ENCODE results near the gene NT5DC2.

Gene NT5DC2

DNA sequence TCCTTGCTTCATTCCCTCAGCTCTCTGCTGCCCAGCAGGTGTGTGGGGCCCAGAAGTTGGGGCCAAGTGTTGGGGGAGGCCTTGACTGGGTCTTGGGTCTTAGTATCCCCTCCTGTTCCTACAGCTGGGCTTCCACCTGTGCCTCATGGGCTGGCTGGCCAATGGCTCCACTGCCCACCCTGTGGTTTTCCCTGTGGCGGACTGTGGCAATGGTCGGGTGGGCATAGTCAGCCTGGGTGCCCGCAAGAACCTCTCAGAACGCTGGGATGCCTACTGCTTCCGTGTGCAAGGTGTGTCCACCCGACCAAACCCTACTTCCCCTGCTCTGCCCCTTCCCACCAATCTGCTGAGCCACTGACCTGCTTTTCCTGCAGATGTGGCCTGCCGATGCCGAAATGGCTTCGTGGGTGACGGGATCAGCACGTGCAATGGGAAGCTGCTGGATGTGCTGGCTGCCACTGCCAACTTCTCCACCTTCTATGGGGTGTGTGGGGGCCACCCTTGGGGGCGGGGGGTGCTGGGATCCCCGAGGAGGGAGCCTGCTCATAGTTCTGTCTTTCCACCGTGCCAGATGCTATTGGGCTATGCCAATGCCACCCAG, 10.9 kb downstream of the NT5DC2 start:
- no peaks in the 10 kb centered on the region for H3K9me3 Mint-ChIP-seq (ENCODE audit: low read depth)
- H3K4me3 Mint-ChIP-seq, result no peak overlapping the region
- no peaks in the 10 kb centered on the region for H3K4me1 Mint-ChIP-seq (ENCODE audit: low read depth)
- no peaks in the 10 kb centered on the region for H3K27me3 Mint-ChIP-seq
- no peak overlapping the region for H3K27ac Mint-ChIP-seq
- H3K36me3 Mint-ChIP-seq, result no peaks in the 10 kb centered on the region

DNA sequence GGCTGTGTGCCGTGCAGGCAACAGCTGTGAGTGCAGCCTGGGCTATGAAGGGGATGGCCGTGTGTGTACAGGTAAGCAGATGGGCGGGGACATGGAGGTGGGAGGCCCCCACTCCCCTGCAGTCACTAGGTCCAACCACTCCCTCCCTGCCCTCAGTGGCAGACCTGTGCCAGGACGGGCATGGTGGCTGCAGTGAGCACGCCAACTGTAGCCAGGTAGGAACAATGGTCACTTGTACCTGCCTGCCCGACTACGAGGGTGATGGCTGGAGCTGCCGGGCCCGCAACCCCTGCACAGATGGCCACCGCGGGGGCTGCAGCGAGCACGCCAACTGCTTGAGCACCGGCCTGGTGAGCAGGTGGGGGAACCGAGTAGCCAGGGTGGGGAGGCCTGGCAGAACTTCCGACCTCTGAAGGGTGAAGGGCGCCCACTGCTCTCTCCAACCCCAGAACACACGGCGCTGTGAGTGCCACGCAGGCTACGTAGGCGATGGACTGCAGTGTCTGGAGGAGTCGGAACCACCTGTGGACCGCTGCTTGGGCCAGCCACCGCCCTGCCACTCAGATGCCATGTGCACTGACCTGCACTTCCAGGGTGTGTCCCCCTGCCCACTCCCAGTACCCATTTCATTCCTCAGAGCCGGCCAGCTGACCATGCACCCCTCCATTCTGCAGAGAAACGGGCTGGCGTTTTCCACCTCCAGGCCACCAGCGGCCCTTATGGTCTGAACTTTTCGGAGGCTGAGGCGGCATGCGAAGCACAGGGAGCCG, 11.6 kb downstream of the NT5DC2 start:
- no peak overlapping the region for H3K27ac Mint-ChIP-seq
- no peaks in the 10 kb centered on the region for H3K36me3 Mint-ChIP-seq
- H3K9me3 Mint-ChIP-seq (ENCODE audit: low read depth), result no peaks in the 10 kb centered on the region
- no peak overlapping the region for H3K4me3 Mint-ChIP-seq
- no peaks in the 10 kb centered on the region for H3K27me3 Mint-ChIP-seq
- no peaks in the 10 kb centered on the region for H3K4me1 Mint-ChIP-seq (ENCODE audit: low read depth)

DNA sequence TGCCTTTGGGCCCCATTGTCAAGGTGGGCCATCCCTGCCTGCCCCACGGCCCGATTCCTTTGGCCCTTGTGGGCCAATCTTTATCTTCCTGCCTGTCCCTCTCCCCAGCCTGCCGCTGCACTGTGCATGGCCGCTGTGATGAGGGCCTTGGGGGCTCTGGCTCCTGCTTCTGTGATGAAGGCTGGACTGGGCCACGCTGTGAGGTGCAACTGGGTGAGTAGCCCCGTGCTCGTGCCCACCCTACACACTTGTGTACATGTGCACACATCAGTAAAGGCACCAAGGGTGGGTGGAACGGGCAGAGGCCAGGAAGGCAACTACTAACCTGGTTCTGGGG, 12.2 kb downstream of the NT5DC2 start:
- no peaks in the 10 kb centered on the region for H3K9me3 Mint-ChIP-seq (ENCODE audit: low read depth)
- H3K4me1 Mint-ChIP-seq (ENCODE audit: low read depth), result no peaks in the 10 kb centered on the region
- H3K27ac Mint-ChIP-seq, result no peak overlapping the region
- H3K36me3 Mint-ChIP-seq, result no peaks in the 10 kb centered on the region
- H3K4me3 Mint-ChIP-seq, result no peak overlapping the region
- no peaks in the 10 kb centered on the region for H3K27me3 Mint-ChIP-seq

DNA sequence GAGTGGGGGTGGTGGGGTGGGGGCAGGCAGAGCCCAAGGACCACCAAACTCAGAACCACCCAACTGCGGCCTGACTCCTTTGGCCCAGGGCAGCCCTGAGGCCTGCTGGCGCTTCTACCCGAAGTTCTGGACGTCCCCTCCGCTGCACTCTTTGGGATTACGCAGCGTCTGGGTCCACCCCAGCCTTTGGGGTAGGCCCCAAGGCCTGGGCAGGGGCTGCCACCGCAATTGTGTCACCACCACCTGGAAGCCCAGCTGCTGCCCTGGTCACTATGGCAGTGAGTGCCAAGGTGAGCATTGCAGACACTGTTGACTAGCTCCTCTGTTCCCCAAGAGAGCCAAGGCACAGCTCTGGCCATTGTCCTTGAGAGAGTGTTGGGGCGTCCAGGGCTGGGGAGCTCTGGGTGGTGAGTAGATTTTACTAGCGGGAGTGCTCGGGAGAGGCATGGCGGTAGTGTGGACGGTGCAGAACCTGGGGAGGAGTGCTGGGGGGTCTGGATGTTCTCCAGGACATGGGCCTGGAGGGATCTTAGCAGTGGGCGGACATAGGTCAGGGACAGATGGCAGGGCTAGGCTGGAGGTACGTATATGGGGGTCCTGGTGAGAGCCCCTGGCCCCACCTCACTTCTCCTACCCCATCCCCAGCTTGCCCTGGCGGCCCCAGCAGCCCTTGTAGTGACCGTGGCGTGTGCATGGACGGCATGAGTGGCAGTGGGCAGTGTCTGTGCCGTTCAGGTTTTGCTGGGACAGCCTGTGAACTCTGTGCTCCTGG, 12.8 kb downstream of the NT5DC2 start:
- H3K36me3 Mint-ChIP-seq, result no peaks in the 10 kb centered on the region
- no peaks in the 10 kb centered on the region for H3K4me1 Mint-ChIP-seq (ENCODE audit: low read depth)
- no peak overlapping the region for H3K27ac Mint-ChIP-seq
- H3K4me3 Mint-ChIP-seq, result no peak overlapping the region
- H3K9me3 Mint-ChIP-seq (ENCODE audit: low read depth), result no peaks in the 10 kb centered on the region
- no peaks in the 10 kb centered on the region for H3K27me3 Mint-ChIP-seq

DNA sequence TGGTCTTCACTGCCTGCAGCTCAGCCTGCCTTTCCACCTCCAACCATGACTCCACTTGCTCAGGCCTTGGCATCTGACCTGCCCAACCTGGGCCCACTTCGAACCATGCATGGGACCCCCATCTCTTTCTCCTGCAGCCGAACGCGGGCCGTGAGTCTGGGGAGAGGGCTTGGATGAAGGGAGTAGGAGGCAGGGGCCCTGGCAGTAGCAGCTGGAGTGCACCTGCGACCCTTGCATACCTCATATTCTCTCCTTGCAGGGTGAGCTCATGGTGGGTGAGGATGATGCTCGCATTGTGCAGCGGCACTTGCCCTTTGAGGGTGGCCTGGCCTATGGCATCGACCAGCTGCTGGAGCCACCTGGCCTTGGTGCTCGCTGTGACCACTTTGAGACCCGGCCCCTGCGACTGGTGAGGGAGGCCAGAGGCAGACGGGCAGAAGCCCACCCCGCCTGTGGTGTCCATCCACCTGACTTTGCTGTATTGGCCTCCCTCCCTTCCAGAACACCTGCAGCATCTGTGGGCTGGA, 13.5 kb downstream of the NT5DC2 start:
- Mint-ChIP-seq H3K4me1 (ENCODE audit: low read depth) (no peaks in the 10 kb centered on the region), H3K9me3 (ENCODE audit: low read depth) (no peaks in the 10 kb centered on the region), H3K27me3 (no peaks in the 10 kb centered on the region), H3K36me3 (no peaks in the 10 kb centered on the region), H3K4me3 (no peak overlapping the region), H3K27ac (no peak overlapping the region)

DNA sequence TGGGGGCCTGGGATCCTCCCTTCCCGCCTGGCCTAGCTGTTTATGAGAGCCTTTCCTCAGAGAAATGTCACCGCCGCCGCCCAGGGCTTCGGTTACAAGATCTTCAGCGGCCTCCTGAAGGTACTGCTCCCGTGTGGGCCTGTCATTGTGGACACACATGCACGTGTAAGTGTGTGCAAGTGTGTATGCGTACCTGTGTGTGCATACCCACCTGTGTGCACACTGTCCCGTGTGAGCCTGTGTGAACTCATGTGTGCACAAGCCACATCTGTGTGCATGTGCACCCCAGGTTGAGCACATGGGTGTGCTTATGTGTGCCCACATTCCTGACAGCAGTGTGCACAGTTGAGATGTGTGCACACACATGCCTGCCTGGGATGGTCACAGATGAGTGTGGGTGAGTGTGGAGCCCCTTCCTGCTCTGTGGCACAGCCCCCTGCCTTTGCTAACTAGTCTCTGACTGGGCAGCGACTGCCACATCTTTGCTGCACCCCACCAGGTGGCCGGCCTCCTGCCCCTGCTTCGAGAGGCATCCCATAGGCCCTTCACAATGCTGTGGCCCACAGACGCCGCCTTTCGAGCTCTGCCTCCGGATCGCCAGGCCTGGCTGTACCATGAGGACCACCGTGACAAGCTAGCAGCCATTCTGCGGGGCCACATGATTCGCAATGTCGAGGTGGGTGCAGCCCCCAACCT, 14.1 kb downstream of the NT5DC2 start:
- Mint-ChIP-seq H3K9me3 (ENCODE audit: low read depth) (no peaks in the 10 kb centered on the region), H3K36me3 (no peaks in the 10 kb centered on the region), H3K4me1 (ENCODE audit: low read depth) (no peaks in the 10 kb centered on the region), H3K27ac (no peak overlapping the region), H3K4me3 (no peak overlapping the region), H3K27me3 (no peaks in the 10 kb centered on the region)

DNA sequence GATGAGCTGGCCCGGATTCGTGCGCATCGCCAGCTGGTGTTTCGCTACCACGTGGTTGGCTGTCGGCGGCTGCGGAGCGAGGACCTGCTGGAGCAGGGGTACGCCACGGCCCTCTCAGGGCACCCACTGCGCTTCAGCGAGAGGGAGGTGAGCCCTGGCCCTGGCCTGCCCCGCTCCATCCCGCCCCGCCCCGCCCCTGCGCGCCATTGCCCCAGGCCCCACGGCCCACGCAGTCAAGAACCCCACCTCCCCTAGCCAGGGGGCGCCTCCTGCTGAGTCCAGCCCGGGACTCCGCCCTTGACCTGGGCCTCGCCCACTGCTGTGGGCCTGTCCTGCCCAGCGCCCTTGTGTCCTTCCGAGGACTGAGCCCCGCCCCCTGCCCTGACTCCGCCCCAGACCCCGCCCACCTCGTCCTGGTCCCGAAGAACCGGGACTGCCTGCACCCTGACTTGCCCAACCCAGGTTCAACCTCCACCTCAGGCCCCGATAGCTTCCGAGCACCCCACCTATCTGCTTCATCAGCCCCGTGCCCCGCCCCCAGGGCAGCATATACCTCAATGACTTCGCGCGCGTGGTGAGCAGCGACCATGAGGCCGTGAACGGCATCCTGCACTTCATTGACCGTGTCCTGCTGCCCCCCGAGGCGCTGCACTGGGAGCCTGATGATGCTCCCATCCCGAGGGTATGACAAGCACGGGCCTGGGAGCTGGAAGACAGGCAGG, 14.8 kb downstream of the NT5DC2 start:
- Mint-ChIP-seq H3K4me3 (no peak overlapping the region), H3K27me3 (no peaks in the 10 kb centered on the region), H3K36me3 (no peaks in the 10 kb centered on the region), H3K27ac (no peak overlapping the region), H3K4me1 (ENCODE audit: low read depth) (no peaks in the 10 kb centered on the region), H3K9me3 (ENCODE audit: low read depth) (no peaks in the 10 kb centered on the region)

DNA sequence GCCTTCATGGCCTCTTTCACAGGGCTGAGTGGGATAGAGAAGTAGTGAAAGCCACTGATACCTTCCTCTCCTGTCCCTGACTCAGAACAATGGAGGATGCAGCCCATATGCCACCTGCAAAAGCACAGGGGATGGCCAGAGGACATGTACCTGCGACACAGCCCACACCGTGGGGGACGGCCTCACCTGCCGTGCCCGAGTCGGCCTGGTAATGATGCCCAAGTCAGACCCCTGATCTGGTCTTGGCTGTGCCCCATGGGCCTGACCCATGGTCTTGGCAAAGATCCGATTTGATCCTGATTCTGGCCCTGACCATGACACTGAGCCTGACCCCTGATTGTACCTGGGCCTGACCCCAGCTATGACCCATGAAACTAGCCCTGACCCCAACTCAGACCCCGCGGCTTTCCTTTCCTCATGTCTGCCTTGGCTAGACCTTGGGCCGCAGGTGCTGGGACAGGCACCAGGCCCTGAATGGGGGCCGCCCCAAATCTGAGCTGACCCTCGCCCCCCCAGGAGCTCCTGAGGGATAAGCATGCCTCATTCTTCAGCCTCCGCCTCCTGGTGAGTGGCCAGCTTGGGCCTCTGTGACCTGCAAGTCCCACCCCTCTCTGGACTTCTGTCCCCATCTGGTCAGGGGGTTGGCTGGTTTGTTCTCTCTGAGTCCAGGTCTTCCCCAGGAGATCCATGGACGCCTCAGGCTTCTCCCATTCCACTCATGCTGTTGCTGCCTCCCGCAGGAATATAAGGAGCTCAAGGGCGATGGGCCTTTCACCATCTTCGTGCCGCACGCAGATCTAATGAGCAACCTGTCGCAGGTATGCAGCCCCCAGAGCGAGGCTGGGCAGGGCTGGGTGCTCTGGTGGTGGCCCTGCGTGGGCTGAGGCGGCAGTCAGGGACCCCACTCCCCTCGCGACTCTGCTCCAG, 15.6 kb downstream of the NT5DC2 start:
- no peak overlapping the region for H3K4me3 Mint-ChIP-seq

DNA sequence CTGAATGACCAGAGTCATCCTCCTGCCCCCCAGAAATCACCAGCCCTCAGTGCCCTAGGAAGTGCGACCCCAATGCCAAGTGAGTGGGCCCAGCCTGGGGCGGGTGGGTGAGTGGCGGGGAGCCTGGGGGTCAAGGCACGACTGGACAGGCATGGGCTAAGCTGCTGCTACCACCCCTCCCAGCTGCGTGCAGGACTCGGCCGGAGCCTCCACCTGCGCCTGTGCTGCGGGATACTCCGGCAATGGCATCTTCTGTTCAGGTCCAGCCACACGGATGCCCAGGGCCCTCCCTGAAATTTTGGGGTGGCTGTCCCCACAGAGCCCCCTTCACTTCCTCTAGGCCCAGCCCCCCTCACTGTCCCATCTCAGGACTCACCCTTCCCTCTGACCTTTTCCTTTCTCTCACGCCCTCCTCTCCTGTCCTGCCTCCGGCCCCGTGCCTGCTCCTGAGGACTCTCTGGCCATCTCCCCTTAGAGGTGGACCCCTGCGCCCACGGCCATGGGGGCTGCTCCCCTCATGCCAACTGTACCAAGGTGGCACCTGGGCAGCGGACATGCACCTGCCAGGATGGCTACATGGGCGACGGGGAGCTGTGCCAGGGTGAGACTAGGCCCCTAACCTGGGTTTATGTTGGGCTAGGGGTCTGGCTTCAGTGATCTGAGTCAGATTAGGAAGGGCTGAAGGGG, 17.0 kb downstream of the NT5DC2 start:
- no peaks in the 10 kb centered on the region for H3K36me3 Mint-ChIP-seq
- no peak overlapping the region for H3K27ac Mint-ChIP-seq
- no peaks in the 10 kb centered on the region for H3K9me3 Mint-ChIP-seq (ENCODE audit: low read depth)
- no peaks in the 10 kb centered on the region for H3K27me3 Mint-ChIP-seq
- H3K4me1 Mint-ChIP-seq (ENCODE audit: low read depth), result no peaks in the 10 kb centered on the region
- no peak overlapping the region for H3K4me3 Mint-ChIP-seq

More for the DNA sequence above, 15.6 kb downstream of the NT5DC2 start:
- Mint-ChIP-seq H3K4me1 (ENCODE audit: low read depth) (no peaks in the 10 kb centered on the region), H3K27ac (no peak overlapping the region), H3K27me3 (no peaks in the 10 kb centered on the region), H3K9me3 (ENCODE audit: low read depth) (no peaks in the 10 kb centered on the region), H3K36me3 (no peaks in the 10 kb centered on the region)

DNA sequence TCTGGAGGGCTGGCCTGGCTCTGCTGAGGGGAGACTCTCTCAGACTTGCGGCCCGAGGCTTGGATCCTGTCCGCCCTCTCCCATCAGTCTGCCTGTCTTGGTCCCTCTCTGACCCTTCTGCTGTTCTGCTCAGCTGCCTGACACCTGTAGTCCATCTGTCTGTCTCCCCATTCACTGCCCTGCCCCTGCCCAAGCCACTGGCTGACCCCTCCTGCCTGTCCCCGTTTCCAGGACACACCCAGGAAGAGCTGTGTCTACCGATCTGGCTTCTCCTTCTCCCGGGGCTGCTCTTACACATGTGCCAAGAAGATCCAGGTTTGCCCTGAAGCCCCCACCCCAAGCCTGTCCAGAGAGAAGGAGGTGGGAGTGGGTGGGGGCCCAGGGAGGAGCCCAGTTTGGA, 18.5 kb downstream of the NT5DC2 start:
- no peak overlapping the region for H3K4me3 Mint-ChIP-seq

DNA sequence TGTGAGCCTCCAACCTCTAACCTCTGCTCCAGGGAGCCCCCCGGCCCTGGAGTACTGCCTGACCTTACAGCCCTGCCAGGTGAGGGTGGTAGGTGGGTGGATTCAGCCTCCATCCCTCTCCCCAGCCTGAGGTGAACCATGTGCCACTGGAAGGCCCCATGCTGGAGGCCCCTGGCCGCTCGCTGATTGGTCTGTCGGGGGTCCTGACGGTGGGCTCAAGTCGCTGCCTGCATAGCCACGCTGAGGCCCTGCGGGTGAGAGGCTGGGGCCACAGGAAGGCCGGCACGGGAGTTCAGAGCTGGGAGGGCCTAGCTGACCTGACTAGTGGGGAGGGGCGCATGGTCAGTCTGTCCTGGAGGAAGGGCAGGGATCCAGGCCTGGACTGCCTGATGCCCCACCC, 19.1 kb downstream of the NT5DC2 start:
- Mint-ChIP-seq H3K27ac (no peak overlapping the region), H3K4me3 (no peak overlapping the region), H3K4me1 (ENCODE audit: low read depth) (no peaks in the 10 kb centered on the region), H3K36me3 (no peaks in the 10 kb centered on the region), H3K27me3 (no peaks in the 10 kb centered on the region), H3K9me3 (ENCODE audit: low read depth) (no peaks in the 10 kb centered on the region)

More for the DNA sequence above, 18.5 kb downstream of the NT5DC2 start:
- H3K27ac Mint-ChIP-seq, result no peak overlapping the region
- no peaks in the 10 kb centered on the region for H3K9me3 Mint-ChIP-seq (ENCODE audit: low read depth)
- H3K36me3 Mint-ChIP-seq, result no peaks in the 10 kb centered on the region
- H3K27me3 Mint-ChIP-seq, result no peaks in the 10 kb centered on the region
- H3K4me1 Mint-ChIP-seq (ENCODE audit: low read depth), result no peaks in the 10 kb centered on the region

DNA sequence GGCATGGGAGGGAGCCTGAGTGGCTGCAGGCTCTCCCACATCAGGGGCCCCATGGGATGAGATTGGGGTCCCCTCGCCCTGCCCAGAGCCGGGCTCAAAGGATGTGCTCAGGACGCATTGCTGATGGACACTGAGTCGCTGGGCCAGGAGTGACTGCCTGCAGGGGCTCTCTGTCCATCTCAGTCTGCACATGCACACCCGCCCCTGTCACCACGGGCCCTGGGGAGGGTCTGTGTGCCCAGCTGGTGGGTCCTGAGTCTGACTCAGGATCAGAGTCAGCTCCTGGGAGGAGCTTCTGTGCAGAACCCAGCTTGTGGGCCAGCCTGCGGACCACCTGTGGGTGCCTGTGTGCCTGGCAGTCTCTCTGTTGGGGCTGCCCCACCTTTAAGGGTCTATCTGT, 20.4 kb downstream of the NT5DC2 start:
- H3K36me3 Mint-ChIP-seq, result no peaks in the 10 kb centered on the region
- H3K27ac Mint-ChIP-seq, result no peak overlapping the region
- no peaks in the 10 kb centered on the region for H3K27me3 Mint-ChIP-seq
- H3K4me1 Mint-ChIP-seq (ENCODE audit: low read depth), result no peaks in the 10 kb centered on the region
- H3K9me3 Mint-ChIP-seq (ENCODE audit: low read depth), result no peaks in the 10 kb centered on the region
- no peak overlapping the region for H3K4me3 Mint-ChIP-seq

DNA sequence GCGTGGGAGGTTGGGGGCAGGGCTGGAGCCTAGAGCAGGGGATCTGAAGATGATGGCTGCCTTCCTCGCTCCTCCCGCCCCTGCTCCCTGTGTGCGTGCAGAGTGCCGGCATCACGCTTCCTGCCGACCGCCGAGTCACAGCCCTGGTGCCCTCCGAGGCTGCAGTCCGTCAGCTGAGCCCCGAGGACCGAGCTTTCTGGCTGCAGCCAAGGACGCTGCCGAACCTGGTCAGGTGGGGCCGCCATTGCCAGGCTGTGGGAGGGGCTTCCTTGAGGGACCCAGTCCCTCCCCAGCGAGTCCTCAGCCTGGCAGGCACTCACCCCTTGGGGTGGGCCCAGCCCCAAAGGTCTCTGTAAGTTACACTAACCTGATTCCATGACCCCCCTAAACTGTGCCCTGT, 20.9 kb downstream of the NT5DC2 start:
- Mint-ChIP-seq H3K27me3 (no peaks in the 10 kb centered on the region), H3K4me3 (no peak overlapping the region), H3K36me3 (no peaks in the 10 kb centered on the region)

More for the DNA sequence above, 20.9 kb downstream of the NT5DC2 start:
- H3K9me3 Mint-ChIP-seq (ENCODE audit: low read depth), result no peaks in the 10 kb centered on the region
- H3K27ac Mint-ChIP-seq, result no peak overlapping the region
- no peaks in the 10 kb centered on the region for H3K4me1 Mint-ChIP-seq (ENCODE audit: low read depth)

Measured in activated naive CD8-positive, alpha-beta T cell (primary cell).